Measurements from ENCODE around the gene TARBP1. TPM values are rescaled to one million over a fixed set of nuclear protein-coding genes. Genes with fewer than 3 reads are reported as not detected.
A peak's percentile ranks its signal among the peaks of the same experiment; 100 is the strongest.
"Not testable (repeated sequence)": the region's sequence is repeated elsewhere in the genome, so short reads cannot be mapped to it uniquely, and the experiment has no call there.

TARBP1 gene
- total RNA-seq, 1 experiment from 2014 or later = 45.5 TPM

DNA sequence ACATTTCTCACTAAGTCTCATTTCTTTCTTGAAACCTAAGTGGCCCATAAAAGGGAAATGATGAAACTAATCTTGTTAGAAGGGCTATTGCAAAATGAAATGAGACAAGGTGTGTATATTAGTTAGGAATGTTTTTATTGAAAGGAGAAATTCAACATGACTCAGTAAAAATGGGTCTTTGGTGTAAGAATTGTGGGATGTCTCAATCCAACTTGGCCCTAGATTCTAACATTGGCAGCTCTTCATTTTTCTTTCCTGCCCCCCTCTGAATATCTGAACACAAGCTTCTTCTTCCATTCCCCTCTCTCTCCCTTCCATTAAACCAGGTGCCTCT is 26.8 kb upstream of the TARBP1 start:
- no peaks in the 10 kb centered on the region for H3K36me3 Mint-ChIP-seq (ENCODE audit: insufficient read depth, unreplicated experiment)
- H3K27me3 Mint-ChIP-seq (ENCODE audit: insufficient read depth, unreplicated experiment) = no peaks in the 10 kb centered on the region
- CTCF ChIA-PET = interaction anchor here (0.5 to 17.4 kb wide), 16 partner anchors 10 to 603 kb away, joined by 3 to 317 read pairs (median 3); no protein-coding TSS in a partner anchor
- peaks cover 64% of the 10 kb centered on the region for H3K4me1 Mint-ChIP-seq (ENCODE audit: insufficient read depth, unreplicated experiment)
- H3K9me3 Mint-ChIP-seq (ENCODE audit: unreplicated experiment) = peaks cover 7% of the 10 kb centered on the region
- POLR2A ChIA-PET = interaction anchor here (0.6 to 18.2 kb wide), 16 partner anchors 10 to 819 kb away, joined by 3 to 904 read pairs (median 6); partner anchors contain the start of genes IRF2BP2 and TOMM20
- intact Hi-C loops (cut with micrococcal nuclease) = loop anchor here (1.0 kb wide), 2 partner anchors 29 to 59 kb away; no protein-coding TSS in a partner anchor
- no TSS peak for BruUV-seq (replicated peaks)
- peak; percentile 99 for DNase-seq (ENCODE audit: unreplicated experiment)
- no peak overlapping the region for H3K4me3 Mint-ChIP-seq (ENCODE audit: unreplicated experiment)
- H3K27ac Mint-ChIP-seq (ENCODE audit: low read depth, unreplicated experiment) = peak overlapping the region; percentile 77
- TF ChIP-seq, protein P1, sequence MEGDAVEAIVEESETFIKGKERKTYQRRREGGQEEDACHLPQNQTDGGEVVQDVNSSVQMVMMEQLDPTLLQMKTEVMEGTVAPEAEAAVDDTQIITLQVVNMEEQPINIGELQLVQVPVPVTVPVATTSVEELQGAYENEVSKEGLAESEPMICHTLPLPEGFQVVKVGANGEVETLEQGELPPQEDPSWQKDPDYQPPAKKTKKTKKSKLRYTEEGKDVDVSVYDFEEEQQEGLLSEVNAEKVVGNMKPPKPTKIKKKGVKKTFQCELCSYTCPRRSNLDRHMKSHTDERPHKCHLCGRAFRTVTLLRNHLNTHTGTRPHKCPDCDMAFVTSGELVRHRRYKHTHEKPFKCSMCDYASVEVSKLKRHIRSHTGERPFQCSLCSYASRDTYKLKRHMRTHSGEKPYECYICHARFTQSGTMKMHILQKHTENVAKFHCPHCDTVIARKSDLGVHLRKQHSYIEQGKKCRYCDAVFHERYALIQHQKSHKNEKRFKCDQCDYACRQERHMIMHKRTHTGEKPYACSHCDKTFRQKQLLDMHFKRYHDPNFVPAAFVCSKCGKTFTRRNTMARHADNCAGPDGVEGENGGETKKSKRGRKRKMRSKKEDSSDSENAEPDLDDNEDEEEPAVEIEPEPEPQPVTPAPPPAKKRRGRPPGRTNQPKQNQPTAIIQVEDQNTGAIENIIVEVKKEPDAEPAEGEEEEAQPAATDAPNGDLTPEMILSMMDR (IDR thresholded peaks at IDR 0.05; ENCODE audit: unreplicated experiment) = no peak

DNA sequence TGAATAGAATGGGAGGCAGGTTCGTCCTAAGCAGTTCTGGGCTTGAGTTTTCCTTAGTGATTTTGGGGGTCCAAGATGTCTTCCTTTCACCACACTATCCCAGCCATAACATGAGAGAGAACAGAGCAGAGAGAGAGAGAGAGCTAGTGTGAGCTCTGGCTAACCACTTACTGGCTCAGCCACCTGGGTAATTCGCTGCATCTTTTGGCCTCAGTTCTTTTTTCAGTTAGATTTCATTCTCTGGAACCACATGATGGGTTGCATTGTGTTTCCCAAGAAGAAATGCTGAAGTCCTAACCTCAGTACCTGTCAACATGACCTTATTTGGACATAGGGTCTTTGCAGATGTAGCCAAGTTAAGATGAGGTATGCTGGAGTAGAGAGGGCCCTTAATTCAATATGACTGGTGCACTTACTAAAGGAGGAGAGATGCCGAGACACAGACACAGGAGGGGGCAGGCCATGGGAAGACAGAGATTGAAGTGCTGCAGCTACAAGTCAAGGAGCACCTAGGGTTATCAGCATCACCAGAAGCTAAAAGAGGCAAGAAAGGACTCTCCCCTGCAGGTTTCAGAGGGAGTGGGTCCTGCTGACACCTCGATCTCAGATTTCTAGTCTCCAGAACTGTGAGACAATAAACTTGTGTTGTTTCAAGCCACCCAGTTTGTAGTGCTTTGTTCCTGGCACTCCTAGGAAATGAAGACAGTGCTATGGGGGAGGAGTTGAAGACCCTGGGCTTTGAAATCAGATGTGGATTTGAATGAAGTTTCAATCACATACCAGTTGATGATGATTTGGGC is 26.2 kb upstream of the TARBP1 start:
- intact Hi-C loops (cut with micrococcal nuclease) = loop anchor here (1.0 kb wide), 2 partner anchors 29 to 59 kb away; no protein-coding TSS in a partner anchor
- POLR2A ChIA-PET = interaction anchor here (0.6 to 18.2 kb wide), 21 partner anchors 9 to 862 kb away, joined by 3 to 904 read pairs (median 6); partner anchors contain the start of genes IRF2BP2, TARBP1, TBCE and TOMM20
- Mint-ChIP-seq H3K36me3 (ENCODE audit: insufficient read depth, unreplicated experiment) (no peaks in the 10 kb centered on the region), H3K4me3 (ENCODE audit: unreplicated experiment) (no peak overlapping the region), H3K4me1 (ENCODE audit: insufficient read depth, unreplicated experiment) (peaks cover 66% of the 10 kb centered on the region), H3K27ac (ENCODE audit: low read depth, unreplicated experiment) (peak overlapping the region; percentile 77), H3K27me3 (ENCODE audit: insufficient read depth, unreplicated experiment) (no peaks in the 10 kb centered on the region), H3K9me3 (ENCODE audit: unreplicated experiment) (peaks cover 7% of the 10 kb centered on the region)
- TF ChIP-seq, protein P1 (IDR thresholded peaks at IDR 0.05; ENCODE audit: unreplicated experiment) = no peak
- DNase-seq (ENCODE audit: unreplicated experiment) = no peak
- TSS peak; percentile 89 for BruUV-seq (replicated peaks)
- CTCF ChIA-PET = interaction anchor here (0.5 to 17.4 kb wide), 14 partner anchors 9 to 597 kb away, joined by 3 to 317 read pairs (median 3); no protein-coding TSS in a partner anchor

DNA sequence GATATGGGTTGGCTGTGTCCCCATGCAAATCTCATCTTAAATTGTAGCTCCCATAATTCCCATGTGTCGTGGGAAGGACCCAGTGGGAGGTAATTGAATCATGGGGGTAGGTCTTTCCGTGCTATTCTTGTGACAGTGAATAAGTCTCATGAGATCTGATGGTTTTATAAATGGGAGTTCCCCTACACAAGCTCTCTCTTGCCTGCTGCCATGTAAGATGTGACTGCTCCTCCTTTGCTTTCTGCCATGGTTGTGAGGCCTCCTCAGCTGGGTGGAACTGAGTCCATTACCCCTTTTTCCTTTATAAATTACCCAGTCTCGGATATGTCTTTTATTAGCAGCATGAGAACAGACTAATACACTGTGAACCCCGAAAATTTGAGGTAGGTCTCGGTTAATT is 25.3 kb upstream of the TARBP1 start:
- H3K9me3 Mint-ChIP-seq (ENCODE audit: unreplicated experiment); DNase-seq (ENCODE audit: unreplicated experiment); H3K36me3 Mint-ChIP-seq (ENCODE audit: insufficient read depth, unreplicated experiment); H3K4me3 Mint-ChIP-seq (ENCODE audit: unreplicated experiment); intact Hi-C loops (cut with micrococcal nuclease); H3K27me3 Mint-ChIP-seq (ENCODE audit: insufficient read depth, unreplicated experiment); BruUV-seq (replicated peaks): not testable (repeated sequence)
- peak overlapping the region; percentile 77 for H3K27ac Mint-ChIP-seq (ENCODE audit: low read depth, unreplicated experiment)
- ChIA-PET CTCF (interaction anchor here (0.6 to 17.4 kb wide), 12 partner anchors 8 to 583 kb away, joined by 3 to 317 read pairs (median 3); no protein-coding TSS in a partner anchor), POLR2A (interaction anchor here (0.6 to 18.2 kb wide), 17 partner anchors 12 to 580 kb away, joined by 3 to 904 read pairs (median 6); partner anchors contain the start of genes IRF2BP2 and TARBP1)
- H3K4me1 Mint-ChIP-seq (ENCODE audit: insufficient read depth, unreplicated experiment) = peaks cover 66% of the 10 kb centered on the region

DNA sequence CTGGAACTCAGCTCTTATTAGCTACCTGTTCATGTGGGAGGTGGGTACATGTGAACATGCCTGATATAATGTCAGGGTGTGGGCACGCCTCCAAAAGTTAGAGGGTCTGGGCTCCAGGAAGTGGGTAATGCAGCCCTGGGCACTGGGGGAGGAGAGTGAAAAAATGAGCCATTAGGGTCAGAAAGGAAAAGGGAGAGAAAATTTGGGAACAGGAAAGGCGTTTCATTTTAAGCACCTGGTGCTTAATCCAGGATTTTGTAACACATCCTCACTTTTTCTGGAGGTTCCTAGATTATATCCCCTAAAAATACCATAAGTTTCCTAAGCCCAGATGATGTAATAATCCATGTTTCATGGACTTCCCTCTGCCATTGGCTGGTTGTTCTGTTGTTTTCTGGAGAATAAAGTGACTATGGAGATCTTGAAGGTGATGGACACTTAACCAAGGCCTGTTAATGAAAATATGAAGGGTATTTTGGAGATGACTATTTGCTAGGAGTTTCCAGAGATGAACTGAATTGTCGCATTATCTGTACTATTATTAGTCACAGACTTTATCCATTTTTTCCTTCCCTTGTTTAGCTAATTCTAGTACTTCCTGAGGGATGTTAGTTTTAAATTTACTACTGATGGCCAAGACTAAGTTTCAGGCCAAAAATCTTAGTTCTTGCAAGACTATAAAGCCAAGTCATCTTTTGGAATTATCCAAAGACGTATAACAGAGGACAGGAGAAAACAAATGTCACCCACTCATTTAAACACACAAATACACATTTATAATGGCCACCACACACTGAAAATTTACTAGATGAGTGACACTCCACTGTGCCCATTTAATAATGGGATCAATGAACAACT is 24.4 kb upstream of the TARBP1 start:
- Mint-ChIP-seq H3K4me1 (ENCODE audit: insufficient read depth, unreplicated experiment) (peaks cover 68% of the 10 kb centered on the region), H3K9me3 (ENCODE audit: unreplicated experiment) (peaks cover 7% of the 10 kb centered on the region)

More for the DNA sequence above, 24.4 kb upstream of the TARBP1 start:
- no peak overlapping the region for H3K4me3 Mint-ChIP-seq (ENCODE audit: unreplicated experiment)
- CTCF ChIA-PET = interaction anchor here (0.5 to 17.4 kb wide), 12 partner anchors 8 to 1140 kb away, joined by 3 to 317 read pairs (median 3); no protein-coding TSS in a partner anchor
- BruUV-seq (replicated peaks) = no TSS peak
- TF ChIP-seq, protein P1 (IDR thresholded peaks at IDR 0.05; ENCODE audit: unreplicated experiment) = no peak
- H3K27me3 Mint-ChIP-seq (ENCODE audit: insufficient read depth, unreplicated experiment) = no peaks in the 10 kb centered on the region
- POLR2A ChIA-PET = interaction anchor here (0.5 to 18.2 kb wide), 18 partner anchors 13 to 580 kb away, joined by 3 to 904 read pairs (median 5); partner anchors contain the start of genes IRF2BP2 and TARBP1
- no peaks in the 10 kb centered on the region for H3K36me3 Mint-ChIP-seq (ENCODE audit: insufficient read depth, unreplicated experiment)
- H3K27ac Mint-ChIP-seq (ENCODE audit: low read depth, unreplicated experiment) = no peak overlapping the region
- DNase-seq (ENCODE audit: unreplicated experiment) = no peak
- intact Hi-C loops (cut with micrococcal nuclease) = no loop called here
